HUES64 (cell line): ENCODE measurements around the gene MRAS.

Source experiments
- H3K27ac ChIP-seq: 2 replicates; pipeline ENCODE4 v1.7.0; 2013; ENCODE audit warnings: low read depth, low read length, inconsistent platforms
- H3K27me3 ChIP-seq: 2 replicates; pipeline ENCODE4 v1.6.1; 2013; ENCODE audit warnings: mild to moderate bottlenecking, low read length; ENCODE audit not compliant: insufficient read depth
- H3K36me3 ChIP-seq: 2 replicates; pipeline ENCODE4 v1.6.1; 2013; ENCODE audit warnings: mild to moderate bottlenecking, low read length; ENCODE audit not compliant: insufficient read depth
- H3K4me1 ChIP-seq: 2 replicates; pipeline ENCODE4 v1.6.1; 2013; ENCODE audit warnings: mild to moderate bottlenecking, low read length, moderate library complexity; ENCODE audit not compliant: insufficient read depth
- H3K4me3 ChIP-seq: 2 replicates; pipeline ENCODE4 v1.5.1; 2013; ENCODE audit warnings: mild to moderate bottlenecking, low read length, moderate library complexity
- H3K9ac ChIP-seq: 2 replicates; pipeline ENCODE4 v1.6.1; 2013; ENCODE audit warnings: mild to moderate bottlenecking, low read depth, low read length
- H3K9me3 ChIP-seq: 2 replicates; pipeline ENCODE4 v1.6.1; 2013; ENCODE audit warnings: low read depth, low read length; ENCODE audit not compliant: insufficient read depth
- WGBS: fragments of 150-250, 120-280 bp; methylation state at CpG from one replicate; pipeline ENCODE4 v1.1.7; 2013; ENCODE audit warnings: missing lambda C conversion rate; 5-methylcytosine and 5-hydroxymethylcytosine counted together

MRAS gene

GRCh38 chr3:138440596-138440995 is 92.2 kb downstream of the MRAS start:
- no peak overlapping the region for H3K9ac ChIP-seq
- WGBS, result 89% methylated on average over 3 of the region's 3 CpGs

GRCh38 chr3:138441256-138441655 is 92.9 kb downstream of the MRAS start:
- H3K9ac ChIP-seq, result no peak overlapping the region
- no peaks in the 10 kb centered on the region for H3K9me3 ChIP-seq
- no peak overlapping the region for H3K4me3 ChIP-seq
- H3K27ac ChIP-seq, result no peak overlapping the region
- no peaks in the 10 kb centered on the region for H3K36me3 ChIP-seq
- peaks cover 14% of the 10 kb centered on the region for H3K27me3 ChIP-seq
- whole genome bisulfite sequencing, result 91% methylated on average over 2 of the region's 2 CpGs
- peaks cover 14% of the 10 kb centered on the region; the same call in 1 of the 2 replicates for H3K4me1 ChIP-seq

More at GRCh38 chr3:138440596-138440995, 92.2 kb downstream of the MRAS start:
- peaks cover 14% of the 10 kb centered on the region; the same call in 1 of the 2 replicates for H3K4me1 ChIP-seq
- no peaks in the 10 kb centered on the region for H3K9me3 ChIP-seq
- H3K4me3 ChIP-seq, result no peak overlapping the region
- peaks cover 20% of the 10 kb centered on the region for H3K27me3 ChIP-seq
- no peak overlapping the region for H3K27ac ChIP-seq
- no peaks in the 10 kb centered on the region for H3K36me3 ChIP-seq

- H3K27ac ChIP-seq, result no peak overlapping the region
- H3K4me3 ChIP-seq, result no peak overlapping the region
- WGBS, result 70% methylated on average over 1 of the region's 2 CpGs
- peaks cover 14% of the 10 kb centered on the region; the same call in 1 of the 2 replicates for H3K4me1 ChIP-seq
- H3K27me3 ChIP-seq, result peaks cover 9% of the 10 kb centered on the region
- no peaks in the 10 kb centered on the region for H3K9me3 ChIP-seq
- H3K9ac ChIP-seq, result no peak overlapping the region
- H3K36me3 ChIP-seq, result no peaks in the 10 kb centered on the region
These were observed 93.4 kb downstream of the MRAS start for GRCh38 chr3:138441742-138442141.

DNA sequence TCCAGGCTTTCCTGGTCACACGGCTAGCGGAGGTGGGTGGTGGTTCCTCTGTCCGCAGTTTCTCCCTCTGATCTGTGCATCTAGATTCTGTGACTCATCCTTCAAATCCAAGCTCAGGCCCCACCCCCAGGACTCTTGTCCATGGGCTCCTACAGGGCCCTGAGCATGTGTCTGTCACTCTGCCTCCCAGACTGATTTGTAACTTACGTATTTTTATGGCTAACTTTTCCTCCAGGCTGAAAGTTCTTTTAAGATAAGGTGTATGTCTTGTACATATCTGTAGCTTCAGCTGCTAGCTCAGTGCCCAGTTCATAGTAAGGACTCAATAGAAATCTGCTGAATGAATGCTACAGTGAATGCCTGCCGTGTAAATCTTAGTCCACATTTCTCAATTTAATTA is 94.1 kb downstream of the MRAS start:
- no peaks in the 10 kb centered on the region for H3K36me3 ChIP-seq
- no peak overlapping the region for H3K27ac ChIP-seq
- 68% methylated on average over 5 of the region's 5 CpGs for WGBS
- H3K9ac ChIP-seq, result no peak overlapping the region
- H3K27me3 ChIP-seq, result peaks cover 2% of the 10 kb centered on the region; the same call in 1 of the 2 replicates
- H3K4me1 ChIP-seq, result peaks cover 14% of the 10 kb centered on the region; the same call in 1 of the 2 replicates
- H3K4me3 ChIP-seq, result no peak overlapping the region
- no peaks in the 10 kb centered on the region for H3K9me3 ChIP-seq

- Histone ChIP-seq H3K4me1 (peaks cover 14% of the 10 kb centered on the region; the same call in 1 of the 2 replicates), H3K27ac (no peak overlapping the region), H3K4me3 (no peak overlapping the region), H3K9ac (no peak overlapping the region), H3K27me3 (no peaks in the 10 kb centered on the region; the same call in 1 of the 2 replicates), H3K9me3 (no peaks in the 10 kb centered on the region), H3K36me3 (no peaks in the 10 kb centered on the region)
- WGBS, result 89% methylated on average over 2 of the region's 2 CpGs
These were observed 94.7 kb downstream of the MRAS start for GRCh38 chr3:138443091-138443490.

GRCh38 chr3:138443521-138444503 is 95.4 kb downstream of the MRAS start:
- Histone ChIP-seq H3K9me3 (no peaks in the 10 kb centered on the region), H3K27me3 (no peaks in the 10 kb centered on the region), H3K36me3 (no peaks in the 10 kb centered on the region), H3K4me3 (no peak overlapping the region), H3K4me1 (peaks cover 14% of the 10 kb centered on the region; the same call in 1 of the 2 replicates), H3K9ac (no peak overlapping the region), H3K27ac (no peak overlapping the region)
- 95% methylated on average over 14 of the region's 14 CpGs for WGBS

DNA sequence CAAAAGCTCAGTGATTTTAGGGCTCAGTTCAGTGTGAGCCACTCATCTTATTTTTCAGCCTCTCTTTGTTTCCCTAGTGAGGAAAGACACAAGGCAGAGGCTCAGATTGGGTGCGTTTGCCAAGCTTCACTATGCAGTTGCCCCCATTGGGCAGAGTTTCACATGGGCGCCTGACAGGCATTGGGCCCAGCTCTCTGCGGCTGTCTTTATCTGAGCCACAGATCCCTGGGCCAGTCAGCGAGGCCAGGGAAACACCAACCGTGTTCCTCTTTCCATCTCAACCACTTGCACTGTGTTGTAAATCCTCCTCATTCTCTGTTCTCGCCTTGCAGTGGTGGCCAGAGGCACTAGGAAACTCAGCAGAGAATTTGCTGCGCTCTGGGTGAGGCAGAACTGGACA is 96.9 kb downstream of the MRAS start:
- 90% methylated on average over 7 of the region's 7 CpGs for WGBS
- H3K4me3 ChIP-seq, result no peak overlapping the region

GRCh38 chr3:138445654-138446053 is 97.3 kb downstream of the MRAS start:
- no peak overlapping the region for H3K9ac ChIP-seq
- no peak overlapping the region for H3K4me3 ChIP-seq
- 95% methylated on average over 4 of the region's 4 CpGs for WGBS
- H3K27ac ChIP-seq, result no peak overlapping the region
- no peaks in the 10 kb centered on the region for H3K9me3 ChIP-seq
- peaks cover 15% of the 10 kb centered on the region; the same call in 1 of the 2 replicates for H3K4me1 ChIP-seq
- H3K27me3 ChIP-seq, result no peaks in the 10 kb centered on the region
- H3K36me3 ChIP-seq, result no peaks in the 10 kb centered on the region

More for the DNA sequence above, 96.9 kb downstream of the MRAS start:
- Histone ChIP-seq H3K9ac (no peak overlapping the region), H3K27me3 (no peaks in the 10 kb centered on the region), H3K9me3 (no peaks in the 10 kb centered on the region), H3K27ac (no peak overlapping the region), H3K36me3 (no peaks in the 10 kb centered on the region), H3K4me1 (peaks cover 14% of the 10 kb centered on the region; the same call in 1 of the 2 replicates)

GRCh38 chr3:138448631-138449030 is 100.3 kb downstream of the MRAS start:
- H3K9me3 ChIP-seq, result no peaks in the 10 kb centered on the region
- no peak overlapping the region for H3K4me3 ChIP-seq
- no peaks in the 10 kb centered on the region for H3K36me3 ChIP-seq
- no peak overlapping the region for H3K27ac ChIP-seq
- H3K9ac ChIP-seq, result no peak overlapping the region
- H3K4me1 ChIP-seq, result 0 out of 2 replicates have a peak, but pooled peaks cover 8% of the 10 kb centered on the region
- 87% methylated on average over 3 of the region's 3 CpGs for WGBS
- H3K27me3 ChIP-seq, result no peaks in the 10 kb centered on the region

- Histone ChIP-seq H3K27ac (no peak overlapping the region), H3K9me3 (no peaks in the 10 kb centered on the region), H3K4me1 (0 out of 2 replicates have a peak, but pooled peaks cover 8% of the 10 kb centered on the region), H3K4me3 (no peak overlapping the region), H3K9ac (no peak overlapping the region), H3K36me3 (no peaks in the 10 kb centered on the region), H3K27me3 (no peaks in the 10 kb centered on the region)
- 98% methylated on average over 3 of the region's 3 CpGs for WGBS
These were observed 101.1 kb downstream of the MRAS start for GRCh38 chr3:138449490-138449889.

DNA sequence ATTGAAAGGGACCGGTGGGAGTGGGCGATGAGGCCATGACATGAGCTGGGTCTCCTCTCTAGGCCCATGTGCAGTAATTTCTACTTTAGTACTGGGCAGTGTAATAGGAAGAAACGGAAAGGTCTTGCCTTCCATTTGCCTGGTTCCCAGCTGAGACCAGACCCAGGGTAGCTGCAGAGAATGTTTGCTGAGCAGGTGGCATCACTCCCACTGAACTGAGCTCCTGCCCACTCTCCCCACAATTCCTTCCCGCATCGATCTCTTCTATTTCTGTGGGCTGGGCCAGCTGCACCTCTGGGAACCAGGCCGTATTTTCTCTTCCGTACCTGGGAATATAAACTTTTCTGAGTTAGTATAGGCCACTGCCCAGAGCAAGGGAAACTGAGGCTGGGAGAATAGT is 101.8 kb downstream of the MRAS start:
- Histone ChIP-seq H3K36me3 (no peaks in the 10 kb centered on the region), H3K27me3 (no peaks in the 10 kb centered on the region), H3K27ac (no peak overlapping the region), H3K4me3 (no peak overlapping the region), H3K4me1 (0 out of 2 replicates have a peak, but pooled peaks cover 8% of the 10 kb centered on the region), H3K9ac (no peak overlapping the region), H3K9me3 (no peaks in the 10 kb centered on the region)
- WGBS, result 93% methylated on average over 7 of the region's 7 CpGs
